HuH-7 (cell line): ENCODE data around the gene HMGCS2.
"Not testable (repeated sequence)": the region's sequence is repeated elsewhere in the genome, so short reads cannot be mapped to it uniquely, and the experiment has no call there.

Experiments
- DNase-seq: peaks from one replicate; pipeline ENCODE4 v3.0.0; 2011; ENCODE audit warnings: low spot score

The HMGCS2 gene

GRCh38 chr1:119731741-119732430 lies 36.8 kb downstream of the HMGCS2 start:
- DNase-seq, result no peak

- no peak for DNase-seq
These were observed 37.6 kb downstream of the HMGCS2 start for GRCh38 chr1:119731060-119731459.

- no peak for DNase-seq
These were observed 39.7 kb downstream of the HMGCS2 start for GRCh38 chr1:119729044-119729443.

GRCh38 chr1:119727991-119728390 lies 40.7 kb downstream of the HMGCS2 start:
- no peak for DNase-seq

GRCh38 chr1:119725626-119726025 lies 43.1 kb downstream of the HMGCS2 start:
- DNase-seq, result no peak

- peak; percentile 32 for DNase-seq
These were observed 44.0 kb downstream of the HMGCS2 start for GRCh38 chr1:119724611-119725218.

- DNase-seq, result no peak
These were observed 46.8 kb downstream of the HMGCS2 start for GRCh38 chr1:119721896-119722295.

GRCh38 chr1:119720866-119721440 lies 47.8 kb downstream of the HMGCS2 start:
- no peak for DNase-seq

GRCh38 chr1:119718972-119719371 lies 49.7 kb downstream of the HMGCS2 start:
- no peak for DNase-seq

GRCh38 chr1:119718409-119718808 lies 50.3 kb downstream of the HMGCS2 start:
- DNase-seq, result no peak

- DNase-seq, result no peak
These were observed 53.2 kb downstream of the HMGCS2 start for GRCh38 chr1:119715542-119715941.

GRCh38 chr1:119714583-119714982 lies 54.1 kb downstream of the HMGCS2 start:
- DNase-seq, result no peak

- DNase-seq, result no peak
These were observed 54.8 kb downstream of the HMGCS2 start for GRCh38 chr1:119713749-119714456.

- DNase-seq, result no peak
These were observed 55.5 kb downstream of the HMGCS2 start for GRCh38 chr1:119713039-119713748.

- DNase-seq, result peak; percentile 77
These were observed 56.2 kb downstream of the HMGCS2 start for GRCh38 chr1:119712342-119713038.

GRCh38 chr1:119711804-119712341 lies 56.8 kb downstream of the HMGCS2 start, which contains the start of gene PHGDH:
Gene PHGDH (plus strand): TSS chr1:119711934. CDS start chr1:119712023, 89 bp downstream.
- peak; percentile 92 for DNase-seq

- DNase-seq, result not testable (repeated sequence)
These were observed 57.3 kb downstream of the HMGCS2 start for GRCh38 chr1:119711356-119711803.

GRCh38 chr1:119706599-119706998 lies 62.1 kb downstream of the HMGCS2 start:
- not testable (repeated sequence) for DNase-seq

GRCh38 chr1:119703666-119704450 lies 64.8 kb downstream of the HMGCS2 start:
- no peak for DNase-seq

- no peak for DNase-seq
These were observed 66.3 kb downstream of the HMGCS2 start for GRCh38 chr1:119702384-119702783.
